Measurements from ENCODE around the gene GOLPH3L. TPM values are rescaled to one million over a fixed set of nuclear protein-coding genes. Genes with fewer than 3 reads are reported as not detected.
A peak's percentile ranks its signal among the peaks of the same experiment; 100 is the strongest.
"Not testable (repeated sequence)": the region's sequence is repeated elsewhere in the genome, so short reads cannot be mapped to it uniquely, and the experiment has no call there.

GOLPH3L gene
- polyA plus RNA-seq (ENCODE audit: insufficient read length in 10 of 10): 10 to 100 TPM; 16.2 to 22.6 (median 19.3) TPM
- long read RNA-seq, donor 1, partial matches to known transcripts: 0 of 3 reads
- long read RNA-seq, donor 1, other reads (novel, unspliced or antisense): 0 of 3 reads
- long read RNA-seq, donor 2: 0 reads
- long read RNA-seq, donor 3: 0 reads
- long read RNA-seq, donor 4, partial matches to known transcripts: 0 of 2 reads
- long read RNA-seq, donor 4, other reads (novel, unspliced or antisense): 0 of 2 reads
- long read RNA-seq, donor 5, transcript GOLPH3L-201 (5 exons, 2,999 nt): major isoform, 6 of 8 reads
- long read RNA-seq, donor 5, partial matches to known transcripts: 0 of 8 reads
- long read RNA-seq, donor 5, other reads (novel, unspliced or antisense): 0 of 8 reads
- long read RNA-seq, donor 6, partial matches to known transcripts: 0 of 4 reads
- long read RNA-seq, donor 6, other reads (novel, unspliced or antisense): 0 of 4 reads
- long read RNA-seq, donor 7, partial matches to known transcripts: 0 of 3 reads
- long read RNA-seq, donor 7, other reads (novel, unspliced or antisense): 0 of 3 reads
- long read RNA-seq, donor 8, partial matches to known transcripts: 0 of 3 reads
- long read RNA-seq, donor 8, other reads (novel, unspliced or antisense): 0 of 3 reads
- long read RNA-seq, donor 9: 0 reads

- DNase-seq: peak; percentile 97 to 99 (median 98)
Measured at GRCh38 chr1:150696995-150697927, at the start of gene GOLPH3L. Gene GOLPH3L, minus strand, starts transcription at chr1:150697154. Its CDS starts 2,316 bp downstream, at chr1:150694838.

DNA sequence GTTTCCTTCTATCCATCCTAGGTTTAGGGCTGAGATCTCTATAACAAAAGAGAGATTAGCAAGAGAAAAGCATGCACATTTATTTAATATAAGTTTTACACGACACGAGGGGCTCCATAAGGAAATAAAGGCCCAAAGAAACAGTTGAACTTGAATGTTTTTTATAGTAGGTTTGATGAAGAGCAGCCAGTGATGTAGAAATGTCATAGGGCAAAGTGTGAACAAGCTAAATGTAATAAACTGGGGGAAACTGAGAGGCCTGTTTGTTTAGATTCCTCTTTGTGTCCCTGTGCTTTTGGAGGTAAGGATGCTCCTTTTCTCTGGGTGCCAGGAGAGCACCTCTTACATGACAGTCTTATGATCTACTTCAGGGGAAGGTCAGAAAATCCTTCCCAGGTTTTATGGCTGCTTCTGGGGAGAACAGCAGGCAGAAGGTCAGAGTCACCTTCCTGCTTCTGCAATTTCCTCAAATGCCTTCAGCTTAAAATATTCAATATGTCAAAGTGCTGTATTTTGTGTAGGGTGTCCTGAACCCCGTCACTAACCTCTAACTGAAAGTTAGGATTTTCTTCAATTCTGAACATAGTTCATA is 33.3 kb upstream of the GOLPH3L start:
- DNase-seq: no peak

- no peak for DNase-seq
Measured at GRCh38 chr1:150724336-150724735, 27.4 kb upstream of the GOLPH3L start.

GRCh38 chr1:150720703-150721102 is 23.7 kb upstream of the GOLPH3L start, which contains the start of gene HORMAD1:
Gene HORMAD1, minus strand, starts transcription at chr1:150720895. Its CDS starts 1,390 bp downstream, at chr1:150719505.
- DNase-seq: no peak

DNA sequence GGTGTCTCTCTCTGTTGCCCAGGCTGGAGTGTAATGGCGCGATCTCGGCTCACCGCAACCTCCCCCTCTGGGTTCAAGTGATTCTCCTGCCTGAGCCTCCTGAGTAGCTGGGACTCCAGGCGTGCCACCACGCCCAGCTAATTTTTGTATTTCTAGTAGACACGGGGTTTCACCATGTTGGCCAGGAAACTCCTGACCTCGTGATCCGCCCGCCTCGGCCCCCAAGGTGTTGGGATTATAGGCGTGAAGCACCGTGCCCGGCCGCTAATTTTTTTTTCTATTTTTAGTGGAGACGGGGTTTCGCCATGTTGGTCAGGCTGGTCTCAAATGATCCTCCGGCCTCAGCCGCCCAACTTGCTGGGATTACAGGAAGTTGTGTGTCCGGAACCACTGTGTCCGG is 23.1 kb upstream of the GOLPH3L start:
- no peak for DNase-seq

- DNase-seq: no peak
Measured at GRCh38 chr1:150718225-150718891, 21.4 kb upstream of the GOLPH3L start.

- not testable (repeated sequence) for DNase-seq
Measured at GRCh38 chr1:150709031-150709430, 12.1 kb upstream of the GOLPH3L start.

DNA sequence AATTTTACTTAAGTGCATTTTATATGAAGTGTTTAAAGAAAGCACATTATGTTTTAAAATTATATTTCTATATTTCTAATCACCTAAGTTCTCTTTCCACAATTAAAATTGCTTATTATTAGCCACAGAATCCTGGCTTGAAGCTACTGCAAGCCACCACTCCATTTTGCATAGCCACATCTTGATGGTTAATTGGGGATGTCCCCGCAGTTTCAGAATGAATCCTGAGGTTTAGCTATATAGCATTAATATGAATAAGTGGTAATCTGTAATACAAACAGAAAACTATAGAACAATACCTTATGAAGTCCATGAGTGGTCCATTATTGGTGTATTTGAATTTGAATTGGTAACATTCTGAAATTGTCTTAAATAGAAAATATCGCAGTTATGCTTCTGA is 11.6 kb upstream of the GOLPH3L start:
- no peak for DNase-seq

GRCh38 chr1:150706091-150706490 is 9.1 kb upstream of the GOLPH3L start:
- no peak for DNase-seq

DNA sequence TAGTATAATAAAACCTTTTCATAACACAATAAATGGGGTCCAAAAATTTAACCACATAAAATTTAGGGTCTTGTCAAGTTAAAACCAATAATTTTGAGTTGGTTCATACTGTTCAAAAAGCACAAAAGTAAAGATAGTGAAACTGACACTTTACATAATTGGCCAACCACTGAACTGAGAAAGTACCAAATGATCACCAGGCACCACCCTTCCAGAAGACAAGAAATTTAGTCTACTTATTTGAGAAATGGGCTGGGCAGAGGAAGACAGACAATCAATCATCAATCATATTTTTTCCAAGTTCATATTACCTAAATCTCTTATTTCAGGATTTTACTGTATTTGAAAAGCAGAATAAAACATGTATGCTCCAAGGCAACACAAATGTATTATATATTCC is 6.5 kb upstream of the GOLPH3L start:
- no peak for DNase-seq

DNA sequence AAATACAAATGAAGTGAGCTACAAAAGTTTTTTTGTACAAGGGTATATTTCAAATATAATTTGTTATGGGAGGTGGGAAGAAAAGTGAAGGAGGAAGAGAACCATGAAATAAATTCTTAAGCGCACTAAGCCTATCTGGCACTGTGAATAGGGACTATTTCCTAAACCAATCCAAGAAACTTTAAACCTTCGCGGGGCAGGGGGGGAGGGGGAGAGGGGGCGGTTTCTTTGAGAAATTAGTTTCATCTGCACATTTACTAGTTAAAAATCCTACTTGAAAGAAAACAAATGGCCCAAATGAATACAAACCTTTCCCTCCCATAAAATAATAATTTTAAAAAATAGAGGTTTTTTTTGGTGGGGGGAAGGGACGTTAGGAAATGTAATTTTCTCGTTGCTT is 364 bp downstream of the GOLPH3L start:
- DNase-seq: peak in 2 of 3 donors; percentile 2 to 11

DNA sequence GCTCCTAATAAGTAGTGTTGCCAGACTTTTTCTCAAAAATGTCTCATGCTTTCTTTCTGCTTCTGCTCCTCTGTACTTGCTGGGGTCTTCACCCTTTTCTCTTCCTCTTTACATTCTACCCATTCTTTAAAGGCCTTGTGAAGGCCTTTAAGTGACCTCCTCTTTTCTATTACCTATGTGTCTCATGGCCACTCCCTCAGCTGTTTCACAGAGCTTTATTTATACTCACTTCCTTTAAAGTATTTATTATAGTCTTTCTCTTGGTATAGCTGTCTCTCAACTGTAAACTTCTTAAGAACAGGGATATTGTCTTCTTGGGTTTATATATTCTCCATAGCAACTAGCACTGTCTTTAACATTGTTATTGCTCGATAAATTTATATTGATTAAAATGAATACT is 792 bp downstream of the GOLPH3L start:
- DNase-seq: peak in 2 of 3 donors; percentile 2 to 13

- DNase-seq: no peak
Measured at GRCh38 chr1:150695561-150695960, 1.4 kb downstream of the GOLPH3L start.

- no peak for DNase-seq
Measured at GRCh38 chr1:150692720-150693119, 4.2 kb downstream of the GOLPH3L start.

- no peak for DNase-seq
Measured at GRCh38 chr1:150688763-150689162, 8.2 kb downstream of the GOLPH3L start.

DNA sequence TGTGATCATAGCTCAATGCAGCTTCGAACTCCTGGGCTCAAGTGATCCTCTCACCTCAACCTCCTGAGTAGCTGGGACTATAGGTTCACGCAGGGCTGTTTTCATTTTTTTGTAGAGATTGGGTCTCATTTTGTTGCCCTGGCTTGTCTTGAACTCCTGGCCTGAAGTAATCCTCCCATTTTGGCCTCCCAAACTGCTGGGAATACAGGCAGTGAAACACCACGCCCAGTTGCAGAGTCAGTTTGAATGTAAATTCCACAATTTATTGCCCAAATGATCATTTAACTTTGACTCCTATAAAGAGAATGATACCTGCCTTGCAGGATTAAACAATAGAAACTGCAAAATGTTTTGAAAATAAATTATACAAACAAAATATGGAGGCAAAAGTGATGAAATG is 10.7 kb downstream of the GOLPH3L start:
- DNase-seq: no peak

- no peak for DNase-seq
Measured at GRCh38 chr1:150683914-150684313, 13.0 kb downstream of the GOLPH3L start.

- no peak for DNase-seq
Measured at GRCh38 chr1:150678988-150679387, 18.0 kb downstream of the GOLPH3L start.

- DNase-seq: no peak
Measured at GRCh38 chr1:150674881-150675280, 22.1 kb downstream of the GOLPH3L start.

DNA sequence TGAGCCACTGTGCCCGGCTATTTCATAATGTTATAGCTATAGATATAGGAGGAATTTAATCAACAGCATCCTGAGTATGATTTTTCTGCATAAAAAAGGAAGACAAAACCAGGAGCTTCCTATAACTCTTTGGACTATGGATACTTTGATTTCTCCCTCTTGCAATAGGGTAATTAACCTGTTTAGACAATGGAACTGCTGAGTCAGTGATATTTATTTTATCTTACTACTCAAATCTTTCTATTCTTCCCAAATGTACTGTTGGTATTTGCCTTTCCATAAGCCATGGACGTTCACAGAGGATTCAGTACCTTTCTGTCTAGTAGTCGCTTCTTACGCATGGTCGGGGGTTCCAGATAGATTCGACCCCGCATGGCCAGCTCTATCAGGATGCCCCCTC is 33.6 kb downstream of the GOLPH3L start:
- DNase-seq: no peak

- DNase-seq: no peak
Measured at GRCh38 chr1:150662811-150663210, 34.1 kb downstream of the GOLPH3L start.

Data from muscle of back (tissue), 13 donors.